GM23248 (cell line): ENCODE data around the gene CACUL1. TPM values are rescaled to one million over a fixed set of nuclear protein-coding genes. Genes with fewer than 3 reads are reported as not detected.
A peak's percentile ranks its signal among the peaks of the same experiment; 100 is the strongest.

Source experiments
- DNase-seq: peaks from one replicate; pipeline ENCODE4 v3.0.0-alpha.2; 2015
- H2AFZ ChIP-seq: fragments of 200-600 bp; sonication (generic); 2 replicates; pipeline ENCODE4 v1.6.1; 2016; ENCODE audit warnings: antibody characterized with exemption
- H3F3A ChIP-seq: fragments of 200-600 bp; sonication (generic); 2 replicates; pipeline ENCODE4 v1.6.1; 2016; ENCODE audit warnings: mild to moderate bottlenecking, antibody characterized with exemption, mixed run types; ENCODE audit not compliant: insufficient read depth
- H3K27ac ChIP-seq: fragments of 200-600 bp; sonication (generic); 2 replicates; pipeline ENCODE4 v1.5.1; 2016; ENCODE audit warnings: mild to moderate bottlenecking
- H3K27me3 ChIP-seq: fragments of 200-600 bp; sonication (generic); replicated peaks from 2 replicates; pipeline ENCODE4 v1.6.1; 2016; ENCODE audit warnings: mild to moderate bottlenecking; ENCODE audit not compliant: insufficient read depth
- H3K36me3 ChIP-seq: fragments of 200-600 bp; sonication (generic); 2 replicates; pipeline ENCODE4 v1.6.1; 2016; ENCODE audit warnings: low read depth, mild to moderate bottlenecking
- H3K4me1 ChIP-seq: fragments of 200-600 bp; sonication (generic); 2 replicates; pipeline ENCODE4 v1.6.1; 2016; ENCODE audit warnings: mild to moderate bottlenecking; ENCODE audit not compliant: insufficient read depth
- H3K4me2 ChIP-seq: fragments of 200-600 bp; sonication (generic); one replicate; pipeline ENCODE4 v1.6.1; 2016; ENCODE audit warnings: mild to moderate bottlenecking; ENCODE audit not compliant: unreplicated experiment
- H3K4me3 ChIP-seq: fragments of 200-600 bp; sonication (generic); 2 replicates; pipeline ENCODE4 v1.5.1; 2016; ENCODE audit warnings: mild to moderate bottlenecking
- H3K79me2 ChIP-seq: fragments of 200-600 bp; sonication (generic); 2 replicates; pipeline ENCODE4 v1.6.1; 2016; ENCODE audit warnings: mild to moderate bottlenecking; ENCODE audit not compliant: insufficient read depth
- H3K9ac ChIP-seq: fragments of 200-600 bp; sonication (generic); 2 replicates; pipeline ENCODE4 v1.6.1; 2016; ENCODE audit warnings: mild to moderate bottlenecking
- H3K9me2 ChIP-seq: fragments of 200-600 bp; sonication (generic); 2 replicates; pipeline ENCODE4 v1.6.1; 2016; ENCODE audit warnings: mixed run types, mild to moderate bottlenecking, moderate library complexity; ENCODE audit not compliant: insufficient read depth
- H3K9me3 ChIP-seq: fragments of 200-600 bp; sonication (generic); one replicate; pipeline ENCODE4 v1.6.1; 2017; ENCODE audit warnings: low read depth
- H4K20me1 ChIP-seq: fragments of 200-600 bp; sonication (generic); 2 replicates; pipeline ENCODE4 v1.6.0; 2016; ENCODE audit not compliant: insufficient read depth
- EZH2 ChIP-seq: fragments of 200-600 bp; sonication (generic); IDR thresholded peaks from 2 replicates; pipeline ENCODE4 v1.6.1; 2018; ENCODE audit warnings: antibody characterized with exemption, mild to moderate bottlenecking; ENCODE audit not compliant: insufficient read depth, poor library complexity, severe bottlenecking
- EZH2phosphoT487 ChIP-seq: fragments of 200-600 bp; sonication (generic); IDR thresholded peaks from 2 replicates; pipeline ENCODE4 v1.6.1; 2018; ENCODE audit warnings: antibody characterized with exemption, moderate library complexity, mild to moderate bottlenecking, low read depth; ENCODE audit not compliant: insufficient read depth
- WGBS, 2 experiments: methylation state at CpG; one replicate each; pipeline ENCODE4 v1.1.6; 2015 to 2017; ENCODE audit warnings: low lambda C conversion rate in 2 of 2, low coverage in 1 of 2; ENCODE audit errors: missing lambda C conversion rate in 2 of 2; 5-methylcytosine and 5-hydroxymethylcytosine counted together
- in situ Hi-C: fragments of 300-500 bp; cut with MboI; formaldehyde crosslinking; loops from 2 replicates; pipeline ENCODE4 v1.15.0; 2020
- polyA plus RNA-seq: library from polyadenylated mRNA; unstranded; fragments of >200 nt; fragmentation: Nextera tagmentation; extraction: Ambion mirVana; gene quantifications from 2 replicates; pipeline ENCODE4 v1.2.1, GENCODE V29; 2016
- total RNA-seq: library from RNA; depleted of rRNA; stranded (reverse); fragments of >200 nt; shearing (Covaris generic); gene quantifications from 2 replicates; pipeline ENCODE4 v1.2.3, GENCODE V29; 2014

The CACUL1 gene
- total and polyA plus RNA-seq, 2 experiments from 2014 or later = 14.8 to 27.1 TPM

- Histone ChIP-seq H3K27me3 (peaks cover 8% of the 10 kb centered on the region; the same call in 1 of the 2 replicates), H4K20me1 (no peaks in the 10 kb centered on the region), H3K4me3 (0 out of 2 replicates have a peak overlapping the region, but pooled peaks have one; percentile 12), H3K79me2 (no peaks in the 10 kb centered on the region), H3K36me3 (no peaks in the 10 kb centered on the region), H3K9me3 (no peaks in the 10 kb centered on the region), H2AFZ (no peak overlapping the region), H3K9ac (no peak overlapping the region), H3K9me2 (no peaks in the 10 kb centered on the region), H3F3A (no peaks in the 10 kb centered on the region), H3K4me1 (peaks cover 10% of the 10 kb centered on the region; the same call in 1 of the 2 replicates), H3K27ac (no peak overlapping the region), H3K4me2 (peak overlapping the region; percentile 59)
- peak; percentile 82 for DNase-seq
- WGBS, 2 experiments = 9% methylated on average over 20 of the region's 20 CpGs
- in situ Hi-C loops = no loop called here
- TF ChIP-seq EZH2phosphoT487 (peak; percentile 89; the same call in 1 of the 2 replicates), EZH2 (no peak)
These were observed 85.6 kb downstream of the CACUL1 start for GRCh38 chr10:118669020-118669791.

- DNase-seq = no peak
- Histone ChIP-seq H3K27ac (no peak overlapping the region), H3K27me3 (peaks cover 15% of the 10 kb centered on the region; the same call in 1 of the 2 replicates), H2AFZ (no peak overlapping the region), H3K79me2 (no peaks in the 10 kb centered on the region), H3K36me3 (no peaks in the 10 kb centered on the region), H3F3A (no peaks in the 10 kb centered on the region), H4K20me1 (no peaks in the 10 kb centered on the region), H3K4me1 (peaks cover 10% of the 10 kb centered on the region; the same call in 1 of the 2 replicates), H3K9me2 (no peaks in the 10 kb centered on the region), H3K9ac (no peak overlapping the region), H3K9me3 (no peaks in the 10 kb centered on the region), H3K4me2 (no peak overlapping the region), H3K4me3 (no peak overlapping the region)
- WGBS, 2 experiments = 46 to 48% methylated on average over 9 of the region's 9 CpGs
- no peak for TF ChIP-seq EZH2
- in situ Hi-C loops = no loop called here
These were observed 86.4 kb downstream of the CACUL1 start for GRCh38 chr10:118668228-118668952.

- Histone ChIP-seq H3K36me3 (no peaks in the 10 kb centered on the region), H3K4me1 (peaks cover 10% of the 10 kb centered on the region; the same call in 1 of the 2 replicates), H3K9ac (no peak overlapping the region), H3K27me3 (peaks cover 15% of the 10 kb centered on the region; the same call in 1 of the 2 replicates), H3K4me2 (no peak overlapping the region), H3K9me3 (no peaks in the 10 kb centered on the region), H3F3A (no peaks in the 10 kb centered on the region), H2AFZ (no peak overlapping the region), H3K79me2 (no peaks in the 10 kb centered on the region), H3K27ac (no peak overlapping the region), H3K4me3 (no peak overlapping the region), H4K20me1 (no peaks in the 10 kb centered on the region), H3K9me2 (no peaks in the 10 kb centered on the region)
- DNase-seq = no peak
- in situ Hi-C loops = no loop called here
- TF ChIP-seq EZH2 = no peak
- 70 to 80% methylated on average over 4 of the region's 4 CpGs for WGBS, 2 experiments
These were observed 87.0 kb downstream of the CACUL1 start for GRCh38 chr10:118667732-118668131.

GRCh38 chr10:118666350-118666749 is 88.4 kb downstream of the CACUL1 start:
- Histone ChIP-seq H3F3A (no peaks in the 10 kb centered on the region), H3K9me3 (no peaks in the 10 kb centered on the region), H4K20me1 (no peaks in the 10 kb centered on the region), H3K4me1 (peaks cover 10% of the 10 kb centered on the region; the same call in 1 of the 2 replicates), H3K79me2 (no peaks in the 10 kb centered on the region), H3K9me2 (no peaks in the 10 kb centered on the region), H3K36me3 (no peaks in the 10 kb centered on the region), H2AFZ (no peak overlapping the region), H3K27me3 (peaks cover 19% of the 10 kb centered on the region; the same call in 1 of the 2 replicates), H3K9ac (no peak overlapping the region), H3K4me2 (no peak overlapping the region), H3K4me3 (no peak overlapping the region), H3K27ac (no peak overlapping the region)
- no peak for DNase-seq
- in situ Hi-C loops = no loop called here
- TF ChIP-seq EZH2 = no peak
- no peak for TF ChIP-seq EZH2phosphoT487
- WGBS, 2 experiments = 86 to 90% methylated on average over 4 of the region's 4 CpGs
